Fibroblast of lung (primary cell): ENCODE data around the gene C1QTNF8. TPM values are rescaled to one million over a fixed set of nuclear protein-coding genes. Genes with fewer than 3 reads are reported as not detected.

Experiments used
- DNase-seq, 2 donors: peaks; one replicate each; pipeline versions ENCODE4 v3.0.0 to v3.0.0-alpha.2; 2010; ENCODE audit warnings: low read depth in 2 of 2
- H2AFZ ChIP-seq: 2 replicates; pipeline ENCODE4 v1.5.1; 2012; ENCODE audit warnings: low read length, control low read depth, inconsistent platforms
- H3K27ac ChIP-seq: 2 replicates; pipeline ENCODE4 v1.5.1; 2011; ENCODE audit warnings: low read length, control low read depth; ENCODE audit not compliant: insufficient read depth
- H3K27me3 ChIP-seq: 2 replicates; pipeline ENCODE4 v1.5.1; 2011; ENCODE audit warnings: mild to moderate bottlenecking, low read length; ENCODE audit not compliant: control insufficient read depth, insufficient read depth
- H3K36me3 ChIP-seq: 2 replicates; pipeline ENCODE4 v1.5.1; 2011; ENCODE audit warnings: low read length; ENCODE audit not compliant: control insufficient read depth, insufficient read depth
- H3K4me1 ChIP-seq: 2 replicates; pipeline ENCODE4 v1.5.1; 2011; ENCODE audit warnings: low read length; ENCODE audit not compliant: control insufficient read depth, insufficient read depth; ENCODE audit errors: extremely low read depth
- H3K4me2 ChIP-seq: 2 replicates; pipeline ENCODE4 v1.5.1; 2011; ENCODE audit warnings: low read length, control low read depth; ENCODE audit not compliant: insufficient read depth; ENCODE audit errors: extremely low read depth
- H3K4me3 ChIP-seq, 4 experiments: fragments of 200-600 bp in 1 of 4; sonication (generic) in 1 of 4; replicated peaks in 1 of 4; 2 replicates each; pipeline ENCODE4 v1.5.1; 2011 to 2016; ENCODE audit warnings: low read length in 4 of 4, low read depth in 3 of 4, mild to moderate bottlenecking in 3 of 4, control low read depth in 2 of 4, inconsistent platforms in 1 of 4, mixed read lengths in 1 of 4; ENCODE audit not compliant: insufficient read depth in 1 of 4; ENCODE audit errors: control extremely low read depth in 1 of 4
- H3K79me2 ChIP-seq: 2 replicates; pipeline ENCODE4 v1.5.1; 2012; ENCODE audit warnings: mild to moderate bottlenecking, low read length, inconsistent platforms; ENCODE audit not compliant: control insufficient read depth, insufficient read depth
- H3K9ac ChIP-seq: 2 replicates; pipeline ENCODE4 v1.5.1; 2011; ENCODE audit warnings: mild to moderate bottlenecking, low read length, control low read depth; ENCODE audit not compliant: insufficient read depth
- H3K9me3 ChIP-seq: 2 replicates; pipeline ENCODE4 v1.5.1; 2012; ENCODE audit warnings: low read depth, low read length; ENCODE audit not compliant: control insufficient read depth, insufficient read depth
- H4K20me1 ChIP-seq: 2 replicates; pipeline ENCODE4 v1.5.1; 2011; ENCODE audit warnings: low read length; ENCODE audit not compliant: control insufficient read depth, insufficient read depth; ENCODE audit errors: extremely low read depth
- EZH2 ChIP-seq: IDR thresholded peaks from 2 replicates; pipeline ENCODE4 v1.5.1; 2012; ENCODE audit warnings: low read length, control low read depth, mild to moderate bottlenecking; ENCODE audit errors: missing control alignments
- polyA plus RNA-seq, 2 donors: library from polyadenylated mRNA; depleted of rRNA in 1 of 2; stranded (reverse) in 1 of 2; unstranded in 1 of 2; fragments of >200 nt; gene quantifications; 2 replicates each; pipeline ENCODE4 v1.2.1, GENCODE V29; 2011 to 2012; ENCODE audit warnings: missing spikeins in 1 of 2
- total RNA-seq: library from RNA; depleted of rRNA; stranded (reverse); fragments of >200 nt; gene quantifications from 2 replicates; pipeline ENCODE4 v1.2.1, GENCODE V29; 2014
- TF ChIP-seq, protein P1 (sequence below), 2 donors: IDR thresholded peaks in 1 of 2; conservative IDR thresholded peaks in 1 of 2; 1 replicate in 1 of 2; 2 replicates in 1 of 2; pipeline ENCODE4 v1.5.1; 2011 to 2012; ENCODE audit warnings: low read length in 2 of 2, control low read depth in 1 of 2, inconsistent platforms in 1 of 2, low read depth in 1 of 2, mild to moderate bottlenecking in 1 of 2

The C1QTNF8 gene
- total and polyA plus RNA-seq, 2 donors (not counting 1 experiment from before 2014, with no cell fraction given) = not detected

DNA sequence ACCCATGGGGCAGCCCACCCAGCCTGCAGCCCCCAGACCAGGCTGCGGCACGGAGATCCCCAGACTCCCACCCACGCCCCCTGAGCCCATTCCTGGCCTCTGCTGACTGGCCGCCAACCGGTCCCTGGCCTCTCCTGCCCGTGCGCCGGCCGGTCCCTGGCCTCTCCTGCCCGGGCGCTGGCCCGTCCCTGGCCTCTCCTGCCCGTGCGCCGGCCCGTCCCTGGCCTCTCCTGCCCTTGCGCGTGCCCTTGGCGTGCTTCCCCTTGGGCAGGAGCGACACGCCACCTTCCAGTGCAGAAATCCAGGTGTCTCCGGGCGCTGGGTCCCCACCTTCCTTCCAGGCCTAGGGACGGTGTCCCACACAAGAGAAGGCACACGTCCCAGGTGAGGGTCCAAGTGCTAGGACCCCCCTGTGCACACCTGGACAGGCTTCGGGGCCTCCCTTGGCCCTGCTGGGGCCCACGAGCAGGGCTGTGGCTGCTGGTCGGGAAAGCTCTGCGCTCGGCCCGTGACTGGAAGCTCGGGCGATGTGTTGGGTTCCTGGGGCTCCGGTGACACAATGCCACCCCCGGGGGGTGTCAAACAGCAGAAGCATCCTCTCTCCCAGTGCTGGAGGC, 35.4 kb upstream of the C1QTNF8 start:
- H3K79me2 ChIP-seq = no peaks in the 10 kb centered on the region
- no peaks in the 10 kb centered on the region for H4K20me1 ChIP-seq
- H3K4me2 ChIP-seq = no peak overlapping the region
- H2AFZ ChIP-seq = no peak overlapping the region
- no peaks in the 10 kb centered on the region for H3K36me3 ChIP-seq
- no peak overlapping the region for H3K27ac ChIP-seq
- no peaks in the 10 kb centered on the region for H3K9me3 ChIP-seq
- no peak overlapping the region for H3K4me3 ChIP-seq
- H3K27me3 ChIP-seq = no peaks in the 10 kb centered on the region
- no peaks in the 10 kb centered on the region for H3K4me1 ChIP-seq
- TF ChIP-seq, protein P1, sequence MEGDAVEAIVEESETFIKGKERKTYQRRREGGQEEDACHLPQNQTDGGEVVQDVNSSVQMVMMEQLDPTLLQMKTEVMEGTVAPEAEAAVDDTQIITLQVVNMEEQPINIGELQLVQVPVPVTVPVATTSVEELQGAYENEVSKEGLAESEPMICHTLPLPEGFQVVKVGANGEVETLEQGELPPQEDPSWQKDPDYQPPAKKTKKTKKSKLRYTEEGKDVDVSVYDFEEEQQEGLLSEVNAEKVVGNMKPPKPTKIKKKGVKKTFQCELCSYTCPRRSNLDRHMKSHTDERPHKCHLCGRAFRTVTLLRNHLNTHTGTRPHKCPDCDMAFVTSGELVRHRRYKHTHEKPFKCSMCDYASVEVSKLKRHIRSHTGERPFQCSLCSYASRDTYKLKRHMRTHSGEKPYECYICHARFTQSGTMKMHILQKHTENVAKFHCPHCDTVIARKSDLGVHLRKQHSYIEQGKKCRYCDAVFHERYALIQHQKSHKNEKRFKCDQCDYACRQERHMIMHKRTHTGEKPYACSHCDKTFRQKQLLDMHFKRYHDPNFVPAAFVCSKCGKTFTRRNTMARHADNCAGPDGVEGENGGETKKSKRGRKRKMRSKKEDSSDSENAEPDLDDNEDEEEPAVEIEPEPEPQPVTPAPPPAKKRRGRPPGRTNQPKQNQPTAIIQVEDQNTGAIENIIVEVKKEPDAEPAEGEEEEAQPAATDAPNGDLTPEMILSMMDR (conservative IDR thresholded peaks at IDR 0.05 in 1 of 2, IDR thresholded peaks at IDR 0.05 in 1 of 2; ENCODE audit: low read depth in 1 of 2, low read length in 2 of 2) = no peak
- TF ChIP-seq EZH2 = no peak
- no peak for DNase-seq
- no peak overlapping the region for H3K9ac ChIP-seq

DNA sequence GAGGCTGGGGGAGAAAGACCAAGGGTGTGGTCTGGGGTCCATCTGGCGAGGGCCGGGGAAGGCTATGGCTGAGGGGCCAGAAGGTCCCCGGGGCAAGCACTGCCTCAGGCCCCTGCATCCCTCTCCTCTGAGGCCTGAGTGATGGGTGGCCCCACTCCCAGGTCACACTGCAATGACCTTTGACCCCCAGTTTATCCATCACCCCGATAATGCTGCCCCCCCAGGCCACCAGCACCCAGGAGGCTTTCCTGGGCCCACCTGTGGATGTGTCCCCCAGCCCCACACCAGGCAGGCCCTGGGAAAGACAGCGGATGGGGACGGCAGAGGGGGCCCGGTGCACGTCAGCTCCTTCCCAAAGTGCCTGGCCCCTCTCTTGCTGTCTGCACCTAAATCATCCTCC, 34.3 kb upstream of the C1QTNF8 start:
- Histone ChIP-seq H3K36me3 (no peaks in the 10 kb centered on the region), H3K27me3 (no peaks in the 10 kb centered on the region), H4K20me1 (no peaks in the 10 kb centered on the region), H3K9me3 (no peaks in the 10 kb centered on the region), H2AFZ (no peak overlapping the region), H3K4me1 (no peaks in the 10 kb centered on the region), H3K9ac (no peak overlapping the region), H3K4me3 (no peak overlapping the region), H3K4me2 (no peak overlapping the region), H3K27ac (no peak overlapping the region), H3K79me2 (no peaks in the 10 kb centered on the region)
- no peak for TF ChIP-seq EZH2
- TF ChIP-seq, protein P1 (conservative IDR thresholded peaks at IDR 0.05 in 1 of 2, IDR thresholded peaks at IDR 0.05 in 1 of 2; ENCODE audit: low read depth in 1 of 2, low read length in 2 of 2) = no peak
- DNase-seq = no peak

GRCh38 chr16:1129106-1129960, 33.3 kb upstream of the C1QTNF8 start:
- no peak for DNase-seq
- H3K79me2 ChIP-seq = no peaks in the 10 kb centered on the region
- no peaks in the 10 kb centered on the region for H3K9me3 ChIP-seq
- H3K4me2 ChIP-seq = no peak overlapping the region
- H3K36me3 ChIP-seq = no peaks in the 10 kb centered on the region
- no peak overlapping the region for H3K27ac ChIP-seq
- H4K20me1 ChIP-seq = no peaks in the 10 kb centered on the region
- no peaks in the 10 kb centered on the region for H3K27me3 ChIP-seq
- no peaks in the 10 kb centered on the region for H3K4me1 ChIP-seq
- H3K9ac ChIP-seq = no peak overlapping the region
- no peak overlapping the region for H3K4me3 ChIP-seq
- TF ChIP-seq EZH2 = no peak
- TF ChIP-seq, protein P1 (conservative IDR thresholded peaks at IDR 0.05 in 1 of 2, IDR thresholded peaks at IDR 0.05 in 1 of 2; ENCODE audit: low read depth in 1 of 2, low read length in 2 of 2) = no peak
- no peak overlapping the region for H2AFZ ChIP-seq
